Hepatocyte (in vitro differentiated cells): Measurements from ENCODE around the gene ZC3H10.

Experiments used
- CTCF ChIP-seq: fragments of 200-600 bp; sonication (generic); IDR thresholded peaks from 2 replicates; pipeline ENCODE4 v1.5.1; 2016; ENCODE audit warnings: antibody characterized with exemption, mild to moderate bottlenecking; ENCODE audit not compliant: poor library complexity
- EZH2 ChIP-seq: fragments of 200-600 bp; sonication (generic); IDR thresholded peaks from 2 replicates; pipeline ENCODE4 v1.6.1; 2016; ENCODE audit warnings: antibody characterized with exemption, mild to moderate bottlenecking, borderline replicate concordance

GRCh38 chr12:56126732-56127239 lies 8.7 kb downstream of the ZC3H10 start:
- TF ChIP-seq CTCF = no peak
- no peak for TF ChIP-seq EZH2
